ENCODE results near the gene C12orf60. TPM values are rescaled to one million over a fixed set of nuclear protein-coding genes. Genes with fewer than 3 reads are reported as not detected.
A peak's percentile ranks its signal among the peaks of the same experiment; 100 is the strongest.

C12orf60 gene
- total and polyA plus RNA-seq, 2 of the 8 experiments (the other 6 are each of a cell fraction or from before 2014, with no cell fraction given) = 1.2 to 1.5 TPM

- no peak for TF ChIP-seq CHD7 (IDR thresholded peaks at IDR 0.05; ENCODE audit: insufficient replicate concordance, low read length)
- no peak for TF ChIP-seq PHF8 (conservative IDR thresholded peaks at IDR 0.05; ENCODE audit: low read depth, low read length)
- peak; percentile 33 to 37; a peak in 2 of 4 replicates for TF ChIP-seq RAD21 (IDR thresholded peaks at IDR 0.05 in 1 of 2, conservative IDR thresholded peaks at IDR 0.05 in 1 of 2; ENCODE audit: low read depth in 2 of 2, low read length in 2 of 2)
- no peak for TF ChIP-seq SUZ12 (IDR thresholded peaks at IDR 0.05; ENCODE audit: low read length)
- TF ChIP-seq BCL11A (IDR thresholded peaks at IDR 0.05; ENCODE audit: low read depth in 2 of 2, low read length in 2 of 2) = no peak
- TF ChIP-seq ATF2 (IDR thresholded peaks at IDR 0.05; ENCODE audit: low read length) = no peak; the same call in 1 of the 2 replicates
- TF ChIP-seq MAFK (IDR thresholded peaks at IDR 0.05; ENCODE audit: low read depth, low read length) = peak; percentile 8; the same call in 1 of the 2 replicates
- TF ChIP-seq RNF2 (IDR thresholded peaks at IDR 0.05; ENCODE audit: borderline replicate concordance, low read depth, low read length, missing control alignments, poor library complexity, severe bottlenecking) = no peak
These were observed 33.4 kb upstream of the C12orf60 start (continued) for GRCh38 chr12:14769969-14770495.

Data from H1 (cell line).